ENCODE results near the gene NEIL1. TPM values are rescaled to one million over a fixed set of nuclear protein-coding genes. Genes with fewer than 3 reads are reported as not detected.

NEIL1 gene
- total and polyA plus RNA-seq, 3 donors from 2014 or later: 12.9 to 30.2 (median 19.8) TPM

- H3K27ac ChIP-seq: no peak overlapping the region
- no peak overlapping the region for H3K4me3 ChIP-seq
- DNase-seq: no peak
- intact Hi-C loops (cut with DNase I; ENCODE audit: low total_unique reads): no loop called here
- peaks cover 4% of the 10 kb centered on the region for H3K4me1 ChIP-seq
- no peaks in the 10 kb centered on the region for H3K27me3 ChIP-seq
- TF ChIP-seq POLR2A (IDR thresholded peaks at IDR 0.05): no peak
- TF ChIP-seq CTCF (IDR thresholded peaks at IDR 0.05): no peak
- no peaks in the 10 kb centered on the region for H3K9me3 ChIP-seq
- no peaks in the 10 kb centered on the region for H3K36me3 ChIP-seq (ENCODE audit: low read depth, missing control alignments)
- WGBS, 2 donors: 79 to 85% methylated on average over 9 of the region's 9 CpGs
These were observed 3.2 kb downstream of the NEIL1 start for GRCh38 chr15:75349851-75350588.

- Histone ChIP-seq H3K27ac (no peak overlapping the region), H3K9me3 (no peaks in the 10 kb centered on the region), H3K27me3 (no peaks in the 10 kb centered on the region), H3K4me3 (no peak overlapping the region), H3K36me3 (ENCODE audit: low read depth, missing control alignments) (no peaks in the 10 kb centered on the region), H3K4me1 (peaks cover 4% of the 10 kb centered on the region)
- 68 to 82% methylated on average over 6 to 7 of the region's 7 CpGs for WGBS, 2 donors
- no peak for DNase-seq
- intact Hi-C loops (cut with DNase I; ENCODE audit: low total_unique reads): no loop called here
- no peak for TF ChIP-seq POLR2A (IDR thresholded peaks at IDR 0.05)
- TF ChIP-seq CTCF (IDR thresholded peaks at IDR 0.05): no peak
These were observed 3.9 kb downstream of the NEIL1 start for GRCh38 chr15:75350601-75351361.

GRCh38 chr15:75352186-75353080 lies 5.6 kb downstream of the NEIL1 start:
- Histone ChIP-seq H3K36me3 (ENCODE audit: low read depth, missing control alignments) (no peaks in the 10 kb centered on the region), H3K27ac (no peak overlapping the region), H3K9me3 (no peaks in the 10 kb centered on the region), H3K4me1 (peaks cover under 1% of the 10 kb centered on the region), H3K4me3 (no peak overlapping the region), H3K27me3 (no peaks in the 10 kb centered on the region)
- whole genome bisulfite sequencing, 2 donors: 89 to 92% methylated on average over 6 to 16 of the region's 16 CpGs
- intact Hi-C loops (cut with DNase I; ENCODE audit: low total_unique reads): no loop called here
- DNase-seq: no peak
- TF ChIP-seq CTCF (IDR thresholded peaks at IDR 0.05) (no peak), POLR2A (IDR thresholded peaks at IDR 0.05) (no peak)

- H3K4me3 ChIP-seq: no peak overlapping the region
- no peaks in the 10 kb centered on the region for H3K36me3 ChIP-seq (ENCODE audit: low read depth, missing control alignments)
- 93% methylated on average over 4 to 7 of the region's 7 CpGs for WGBS, 2 donors
- no peak for TF ChIP-seq CTCF (IDR thresholded peaks at IDR 0.05)
- no peak for TF ChIP-seq POLR2A (IDR thresholded peaks at IDR 0.05)
- no peak for DNase-seq
- H3K27ac ChIP-seq: no peak overlapping the region
- no peaks in the 10 kb centered on the region for H3K4me1 ChIP-seq
- H3K9me3 ChIP-seq: no peaks in the 10 kb centered on the region
- intact Hi-C loops (cut with DNase I; ENCODE audit: low total_unique reads): no loop called here
- H3K27me3 ChIP-seq: no peaks in the 10 kb centered on the region
These were observed 6.8 kb downstream of the NEIL1 start for GRCh38 chr15:75353604-75354003.

All from testis (tissue), 3 donors.